Activated naive CD4-positive, alpha-beta T cell treated with anti-CD3 and anti-CD28 coated beads, Interleukin-2, amount 50 U/mL, for 72 hours (primary cell): ENCODE data around the gene RET. TPM values are rescaled to one million over a fixed set of nuclear protein-coding genes. Genes with fewer than 3 reads are reported as not detected.

Experiments used
- ATAC-seq, 2 donors: fragments of 150-1000 bp; cut with Tn5 transposase; 2 replicates each; pipeline ENCODE4 v1.10.0; 2021; ENCODE audit warnings: mild to moderate bottlenecking in 2 of 2, moderate library complexity in 2 of 2
- DNase-seq, 2 donors: peaks; one replicate each; pipeline ENCODE4 v3.0.0; 2021 to 2022; ENCODE audit warnings: low spot score in 2 of 2
- H3K27ac Mint-ChIP-seq, 2 donors: one replicate each; pipeline ENCODE4 v1.8.0; 2022; ENCODE audit warnings: mild to moderate bottlenecking in 2 of 2, mixed read lengths in 2 of 2
- H3K36me3 Mint-ChIP-seq, 2 donors: one replicate each; pipeline ENCODE4 v1.8.0; 2022; ENCODE audit warnings: mixed read lengths in 2 of 2
- H3K9me3 Mint-ChIP-seq, 2 donors: one replicate each; pipeline ENCODE4 v1.8.0; 2022; ENCODE audit warnings: mixed read lengths in 2 of 2
- total RNA-seq, 2 donors: library from RNA; stranded (reverse); gene quantifications; one replicate each; pipeline ENCODE4 v1.2.3, GENCODE V29; 2022

RET gene
- total RNA-seq, 2 donors from 2014 or later = 0.45 TPM; not detected in 1

DNA sequence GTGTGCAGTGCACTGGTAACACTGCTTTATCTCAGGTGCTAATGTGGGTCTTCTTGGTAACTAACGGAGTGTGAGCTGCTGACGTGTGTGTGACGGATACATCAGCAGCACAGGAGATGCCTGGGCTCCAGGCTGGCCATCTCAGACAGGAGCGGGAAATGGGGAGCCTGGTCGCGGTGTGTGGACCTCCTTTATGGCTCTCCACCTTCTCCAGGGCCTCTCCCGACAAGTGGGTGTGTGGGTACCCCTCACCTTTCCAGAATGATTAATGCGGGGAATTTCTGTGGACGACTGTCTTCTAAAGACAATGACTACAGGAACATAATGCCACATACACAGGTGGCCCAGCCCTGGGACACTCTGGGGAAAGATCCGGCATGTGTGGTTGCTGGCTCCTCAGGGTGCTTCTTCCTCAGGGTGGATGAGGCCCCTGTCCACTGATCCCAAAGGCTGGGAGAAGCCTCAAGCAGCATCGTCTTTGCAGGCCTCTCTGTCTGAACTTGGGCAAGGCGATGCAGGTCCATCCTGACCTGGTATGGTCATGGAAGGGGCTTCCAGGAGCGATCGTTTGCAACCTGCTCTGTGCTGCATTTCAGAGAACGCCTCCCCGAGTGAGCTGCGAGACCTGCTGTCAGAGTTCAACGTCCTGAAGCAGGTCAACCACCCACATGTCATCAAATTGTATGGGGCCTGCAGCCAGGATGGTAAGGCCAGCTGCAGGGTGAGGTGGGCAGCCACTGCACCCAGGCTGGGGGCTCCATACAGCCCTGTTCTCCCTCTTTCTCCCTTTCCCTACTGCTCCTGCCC lies 41.1 kb downstream of the RET start:
- H3K36me3 Mint-ChIP-seq = no peaks in the 10 kb centered on the region
- H3K27ac Mint-ChIP-seq = peak overlapping the region; percentile 46 to 70
- ATAC-seq (no peak), DNase-seq (no peak)
- no peaks in the 10 kb centered on the region for H3K9me3 Mint-ChIP-seq

DNA sequence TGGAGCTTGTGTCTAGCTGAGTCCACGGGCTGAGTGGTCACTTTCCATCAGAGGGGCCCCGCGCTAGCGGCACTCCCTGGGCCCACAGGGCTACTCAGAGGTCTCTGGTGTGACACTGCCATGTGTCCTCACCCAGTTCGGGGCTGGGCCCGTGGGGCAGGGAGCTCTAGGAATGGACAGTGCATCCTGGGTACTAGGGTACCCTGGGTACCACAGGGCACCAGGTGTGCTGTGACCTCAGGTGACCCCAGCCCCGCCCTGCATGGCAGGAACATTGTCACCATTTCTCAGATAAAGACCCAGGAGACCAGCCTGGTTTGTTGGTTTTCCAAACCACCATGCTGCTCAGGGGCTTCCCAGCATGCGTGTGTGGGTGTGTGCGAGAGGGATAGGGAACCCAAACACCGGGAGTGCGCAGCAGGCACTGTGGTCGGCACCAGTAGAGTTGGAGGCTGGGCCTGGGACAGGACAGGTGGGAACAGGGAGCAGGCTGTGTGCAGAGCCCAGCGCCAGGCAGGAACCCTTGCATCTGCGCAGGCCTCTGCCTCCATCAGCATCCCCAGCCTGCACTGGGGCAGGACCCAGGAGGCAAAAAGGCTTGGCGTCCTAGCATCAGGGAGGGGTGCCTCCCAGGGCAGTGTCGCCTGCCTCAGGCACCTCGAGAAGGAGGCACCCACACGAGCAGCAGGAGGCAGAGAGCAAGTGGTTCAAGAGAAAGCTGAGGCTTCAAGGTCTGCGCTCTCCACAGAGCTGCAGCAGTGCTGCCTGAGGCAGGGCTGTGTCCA lies 42.0 kb downstream of the RET start:
- ATAC-seq (no peak), DNase-seq (no peak)
- no peaks in the 10 kb centered on the region for H3K9me3 Mint-ChIP-seq
- peak overlapping the region; percentile 46 to 87 for H3K27ac Mint-ChIP-seq
- no peaks in the 10 kb centered on the region for H3K36me3 Mint-ChIP-seq

DNA sequence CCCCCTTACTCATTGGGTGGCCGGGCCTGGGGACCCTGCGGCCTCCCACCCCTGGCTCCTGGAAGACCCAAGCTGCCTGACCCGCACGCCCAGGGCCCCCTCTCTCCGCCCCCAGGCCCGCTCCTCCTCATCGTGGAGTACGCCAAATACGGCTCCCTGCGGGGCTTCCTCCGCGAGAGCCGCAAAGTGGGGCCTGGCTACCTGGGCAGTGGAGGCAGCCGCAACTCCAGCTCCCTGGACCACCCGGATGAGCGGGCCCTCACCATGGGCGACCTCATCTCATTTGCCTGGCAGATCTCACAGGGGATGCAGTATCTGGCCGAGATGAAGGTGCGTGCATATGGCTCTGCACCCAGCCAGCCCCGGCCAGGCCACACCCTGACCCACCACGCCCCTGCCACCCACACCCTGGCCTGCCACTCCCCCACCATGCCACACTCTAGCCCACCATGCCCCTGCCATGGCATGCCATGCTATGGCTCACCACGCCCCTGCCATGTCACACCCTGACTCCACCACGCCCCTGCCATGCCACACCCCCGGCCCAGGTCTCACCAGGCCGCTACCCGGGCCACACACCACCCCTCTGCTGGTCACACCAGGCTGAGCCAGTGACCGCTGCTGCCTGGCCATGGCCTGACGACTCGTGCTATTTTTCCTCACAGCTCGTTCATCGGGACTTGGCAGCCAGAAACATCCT lies 42.7 kb downstream of the RET start:
- no peaks in the 10 kb centered on the region for H3K9me3 Mint-ChIP-seq
- H3K36me3 Mint-ChIP-seq = no peaks in the 10 kb centered on the region
- no peak overlapping the region for H3K27ac Mint-ChIP-seq
- DNase-seq (no peak), ATAC-seq (no peak)

GRCh38 chr10:43120116-43120928 lies 43.5 kb downstream of the RET start:
- no peaks in the 10 kb centered on the region for H3K9me3 Mint-ChIP-seq
- peak overlapping the region; percentile 43 to 72 for H3K27ac Mint-ChIP-seq
- ATAC-seq (no peak), DNase-seq (no peak)
- H3K36me3 Mint-ChIP-seq = no peaks in the 10 kb centered on the region

- DNase-seq (peak; percentile 63 to 79), ATAC-seq (peak; percentile 99)
- peak overlapping the region; percentile 43 to 72 for H3K27ac Mint-ChIP-seq
- H3K36me3 Mint-ChIP-seq = no peaks in the 10 kb centered on the region
- H3K9me3 Mint-ChIP-seq = no peaks in the 10 kb centered on the region
These were observed 44.1 kb downstream of the RET start for GRCh38 chr10:43120929-43121314.

DNA sequence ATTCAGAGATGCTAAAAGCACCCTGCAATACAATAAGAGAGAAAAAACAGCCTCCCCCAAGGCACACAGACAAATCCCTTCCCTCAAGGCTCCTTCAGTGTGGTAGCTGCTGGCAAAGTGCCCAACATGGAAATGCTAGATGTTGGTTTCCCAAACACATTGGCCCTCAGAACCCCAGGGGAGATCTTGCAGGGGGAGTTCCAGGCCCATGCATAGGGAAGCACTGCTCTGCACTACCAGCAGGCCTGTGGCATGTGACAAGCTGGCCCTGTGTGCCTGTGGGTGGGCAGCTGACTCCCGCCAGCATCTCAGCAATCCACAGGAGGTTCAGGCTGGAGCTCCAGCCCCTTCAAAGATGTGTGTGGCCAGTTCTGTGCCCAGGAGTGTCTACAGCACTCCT lies 44.6 kb downstream of the RET start:
- no peaks in the 10 kb centered on the region for H3K36me3 Mint-ChIP-seq
- no peaks in the 10 kb centered on the region for H3K9me3 Mint-ChIP-seq
- DNase-seq (no peak), ATAC-seq (no peak)
- peak overlapping the region; percentile 43 to 72 for H3K27ac Mint-ChIP-seq

- DNase-seq (no peak), ATAC-seq (no peak)
- no peaks in the 10 kb centered on the region for H3K9me3 Mint-ChIP-seq
- no peaks in the 10 kb centered on the region for H3K36me3 Mint-ChIP-seq
- peak overlapping the region in 1 of 2 donors; percentile 72 for H3K27ac Mint-ChIP-seq
These were observed 45.2 kb downstream of the RET start for GRCh38 chr10:43122096-43122495.

GRCh38 chr10:43122826-43123225 lies 46.0 kb downstream of the RET start:
- Mint-ChIP-seq H3K9me3 (no peaks in the 10 kb centered on the region), H3K27ac (no peak overlapping the region), H3K36me3 (no peaks in the 10 kb centered on the region)
- no peak for DNase-seq
- no peak for ATAC-seq

GRCh38 chr10:43123361-43124093 lies 46.7 kb downstream of the RET start:
- ATAC-seq (no peak), DNase-seq (no peak)
- Mint-ChIP-seq H3K9me3 (no peaks in the 10 kb centered on the region), H3K27ac (no peak overlapping the region), H3K36me3 (no peaks in the 10 kb centered on the region)

- H3K27ac Mint-ChIP-seq = no peak overlapping the region
- ATAC-seq (no peak), DNase-seq (no peak)
- H3K9me3 Mint-ChIP-seq = no peaks in the 10 kb centered on the region
- no peaks in the 10 kb centered on the region for H3K36me3 Mint-ChIP-seq
These were observed 47.2 kb downstream of the RET start for GRCh38 chr10:43124094-43124521.

DNA sequence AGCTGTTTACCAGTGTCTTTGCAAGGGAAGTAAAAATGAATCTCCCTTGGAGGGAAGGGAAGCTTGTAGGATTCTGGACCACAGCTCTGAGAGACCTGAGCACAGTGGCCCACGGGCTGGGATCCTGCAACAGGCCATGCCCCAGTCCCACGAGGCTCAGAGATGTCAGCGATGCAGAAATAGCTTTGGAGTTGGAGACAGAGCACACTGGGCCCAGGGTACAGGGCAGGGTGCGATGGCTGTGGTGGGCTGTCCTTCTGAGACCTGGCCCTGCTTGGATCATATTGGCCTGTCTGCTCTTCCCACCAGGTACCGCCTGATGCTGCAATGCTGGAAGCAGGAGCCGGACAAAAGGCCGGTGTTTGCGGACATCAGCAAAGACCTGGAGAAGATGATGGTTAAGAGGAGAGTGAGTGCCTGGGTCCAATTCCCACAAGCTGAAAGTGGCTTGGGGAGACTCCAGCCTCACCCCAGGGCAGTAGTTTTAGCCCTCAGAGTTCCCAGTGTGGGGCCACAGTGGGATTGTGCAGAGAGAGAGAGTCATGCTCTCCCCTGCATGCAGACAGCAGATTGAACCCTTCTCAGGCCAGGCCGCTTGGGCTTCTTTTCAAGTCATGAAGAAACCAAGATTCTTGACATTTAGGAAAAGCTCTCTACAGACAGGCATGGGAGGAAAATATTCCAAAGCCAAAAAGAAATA lies 47.9 kb downstream of the RET start:
- Mint-ChIP-seq H3K36me3 (no peaks in the 10 kb centered on the region), H3K27ac (no peak overlapping the region), H3K9me3 (no peaks in the 10 kb centered on the region)
- ATAC-seq (no peak), DNase-seq (no peak)

DNA sequence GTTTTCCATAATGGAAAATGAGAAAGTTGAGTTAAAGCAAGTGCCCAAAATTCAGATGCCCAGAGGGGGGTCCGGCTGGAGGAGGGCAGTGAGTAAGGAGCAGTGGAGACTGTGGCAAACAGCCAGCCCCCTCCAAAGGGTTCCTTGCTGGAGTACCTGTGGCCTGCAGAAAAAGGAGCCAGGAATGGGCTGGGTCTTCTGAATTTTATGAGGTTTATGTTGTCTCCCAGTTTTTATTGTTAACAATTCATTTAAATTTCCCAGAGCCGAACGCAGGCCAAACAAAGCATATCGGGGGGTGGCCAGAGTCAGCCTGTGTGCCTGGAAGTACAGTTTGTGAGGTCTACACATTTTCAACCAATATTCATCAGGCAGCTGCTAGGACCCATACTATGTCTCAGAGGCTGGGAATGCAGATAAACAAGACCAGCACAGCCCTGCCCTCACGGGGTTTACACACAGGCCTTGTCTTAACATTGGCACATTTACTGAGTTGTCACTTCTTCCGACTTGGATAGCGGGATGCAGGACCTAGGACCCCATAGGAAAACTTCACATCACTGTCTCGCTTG lies 48.5 kb downstream of the RET start:
- no peaks in the 10 kb centered on the region for H3K36me3 Mint-ChIP-seq
- no peaks in the 10 kb centered on the region for H3K9me3 Mint-ChIP-seq
- no peak overlapping the region for H3K27ac Mint-ChIP-seq
- DNase-seq = no peak
- ATAC-seq = no peak

DNA sequence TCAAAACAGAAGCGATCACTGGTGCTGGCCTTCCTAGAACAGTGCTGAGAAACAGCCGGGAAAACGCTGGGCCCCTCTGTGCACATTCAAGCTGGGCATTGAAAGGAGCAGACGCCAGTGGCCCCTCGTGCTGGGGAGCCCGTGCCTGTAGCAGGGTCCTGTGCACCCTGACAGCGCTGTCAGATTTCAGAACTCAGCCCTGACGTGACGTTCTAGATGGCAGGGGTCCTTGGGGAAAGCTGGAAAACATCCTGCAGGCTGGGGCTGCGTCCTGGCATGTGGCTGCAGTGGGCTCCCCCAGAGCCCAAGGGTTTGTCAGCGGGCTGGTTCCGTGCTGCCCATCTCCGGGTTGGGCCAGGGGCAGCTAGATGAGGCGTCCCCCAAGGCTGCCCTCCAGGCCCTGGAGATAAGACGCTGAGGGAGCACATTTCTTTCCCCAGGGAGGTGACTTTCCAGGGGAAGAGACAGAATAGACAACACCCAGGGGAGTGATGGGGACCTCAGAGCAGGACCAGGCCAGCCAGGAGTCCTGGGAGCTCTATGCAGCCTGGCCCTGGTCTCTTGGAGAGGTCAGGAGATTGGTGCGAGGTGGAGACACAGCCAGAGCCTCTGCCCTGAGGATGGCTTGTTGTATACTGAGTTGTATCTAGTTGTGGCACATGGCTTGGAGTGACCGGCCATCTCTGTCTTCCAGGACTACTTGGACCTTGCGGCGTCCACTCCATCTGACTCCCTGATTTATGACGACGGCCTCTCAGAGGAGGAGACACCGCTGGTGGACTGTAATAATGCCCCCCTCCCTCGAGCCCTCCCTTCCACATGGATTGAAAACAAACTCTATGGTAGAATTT lies 49.2 kb downstream of the RET start:
- Mint-ChIP-seq H3K36me3 (no peaks in the 10 kb centered on the region), H3K9me3 (no peaks in the 10 kb centered on the region), H3K27ac (no peak overlapping the region)
- no peak for DNase-seq
- ATAC-seq = no peak

DNA sequence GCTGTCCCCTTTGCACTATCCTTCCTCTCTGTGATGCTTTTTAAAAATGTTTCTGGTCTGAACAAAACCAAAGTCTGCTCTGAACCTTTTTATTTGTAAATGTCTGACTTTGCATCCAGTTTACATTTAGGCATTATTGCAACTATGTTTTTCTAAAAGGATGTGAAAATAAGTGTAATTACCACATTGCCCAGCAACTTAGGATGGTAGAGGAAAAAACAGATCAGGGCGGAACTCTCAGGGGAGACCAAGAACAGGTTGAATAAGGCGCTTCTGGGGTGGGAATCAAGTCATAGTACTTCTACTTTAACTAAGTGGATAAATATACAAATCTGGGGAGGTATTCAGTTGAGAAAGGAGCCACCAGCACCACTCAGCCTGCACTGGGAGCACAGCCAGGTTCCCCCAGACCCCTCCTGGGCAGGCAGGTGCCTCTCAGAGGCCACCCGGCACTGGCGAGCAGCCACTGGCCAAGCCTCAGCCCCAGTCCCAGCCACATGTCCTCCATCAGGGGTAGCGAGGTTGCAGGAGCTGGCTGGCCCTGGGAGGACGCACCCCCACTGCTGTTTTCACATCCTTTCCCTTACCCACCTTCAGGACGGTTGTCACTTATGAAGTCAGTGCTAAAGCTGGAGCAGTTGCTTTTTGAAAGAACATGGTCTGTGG lies 50.0 kb downstream of the RET start:
- no peak for DNase-seq
- Mint-ChIP-seq H3K9me3 (no peaks in the 10 kb centered on the region), H3K36me3 (no peaks in the 10 kb centered on the region)

More for the DNA sequence above, 50.0 kb downstream of the RET start:
- no peak for ATAC-seq
- no peak overlapping the region for H3K27ac Mint-ChIP-seq
